GM12801 (cell line): ENCODE measurements around the gene RAB15.

Experiments
- TF ChIP-seq, protein P1 (sequence below): IDR thresholded peaks from one replicate; pipeline ENCODE4 v1.5.1; 2011; ENCODE audit warnings: control low read depth; ENCODE audit not compliant: insufficient read length; ENCODE audit errors: extremely low read depth

RAB15 gene

DNA sequence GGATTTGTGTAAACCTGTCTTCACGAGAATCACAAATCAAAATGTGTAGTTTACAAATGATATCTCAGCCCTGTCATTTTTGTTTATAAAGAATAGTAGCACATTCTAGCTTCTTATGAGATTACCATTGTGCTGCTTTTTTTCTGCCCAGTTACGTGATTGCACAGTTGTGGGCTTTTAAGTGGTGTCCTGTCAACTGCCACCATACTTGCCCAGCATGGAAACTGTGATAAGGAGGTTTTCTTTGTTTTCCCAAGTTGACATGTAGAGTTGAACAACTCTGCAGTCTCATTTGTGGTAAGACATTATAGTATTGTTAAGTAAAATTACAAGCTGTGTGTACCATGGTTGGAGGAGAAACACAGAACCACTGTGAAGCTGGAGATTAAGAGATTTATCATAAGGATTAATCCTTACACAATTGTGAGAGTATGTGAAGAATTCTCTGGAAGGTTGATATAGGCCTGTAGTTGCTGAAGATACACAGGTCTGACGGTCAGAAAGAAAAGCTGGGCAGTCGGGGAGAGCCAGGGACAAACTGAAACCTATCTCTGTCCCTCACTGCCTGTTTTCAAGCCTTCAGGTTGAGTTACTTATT lies 45.6 kb downstream of the RAB15 start:
- TF ChIP-seq, protein P1, sequence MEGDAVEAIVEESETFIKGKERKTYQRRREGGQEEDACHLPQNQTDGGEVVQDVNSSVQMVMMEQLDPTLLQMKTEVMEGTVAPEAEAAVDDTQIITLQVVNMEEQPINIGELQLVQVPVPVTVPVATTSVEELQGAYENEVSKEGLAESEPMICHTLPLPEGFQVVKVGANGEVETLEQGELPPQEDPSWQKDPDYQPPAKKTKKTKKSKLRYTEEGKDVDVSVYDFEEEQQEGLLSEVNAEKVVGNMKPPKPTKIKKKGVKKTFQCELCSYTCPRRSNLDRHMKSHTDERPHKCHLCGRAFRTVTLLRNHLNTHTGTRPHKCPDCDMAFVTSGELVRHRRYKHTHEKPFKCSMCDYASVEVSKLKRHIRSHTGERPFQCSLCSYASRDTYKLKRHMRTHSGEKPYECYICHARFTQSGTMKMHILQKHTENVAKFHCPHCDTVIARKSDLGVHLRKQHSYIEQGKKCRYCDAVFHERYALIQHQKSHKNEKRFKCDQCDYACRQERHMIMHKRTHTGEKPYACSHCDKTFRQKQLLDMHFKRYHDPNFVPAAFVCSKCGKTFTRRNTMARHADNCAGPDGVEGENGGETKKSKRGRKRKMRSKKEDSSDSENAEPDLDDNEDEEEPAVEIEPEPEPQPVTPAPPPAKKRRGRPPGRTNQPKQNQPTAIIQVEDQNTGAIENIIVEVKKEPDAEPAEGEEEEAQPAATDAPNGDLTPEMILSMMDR, result no peak

GRCh38 chr14:64923015-64923414 lies 49.1 kb downstream of the RAB15 start:
- TF ChIP-seq, protein P1, result no peak

GRCh38 chr14:64920465-64920864 lies 51.7 kb downstream of the RAB15 start:
- TF ChIP-seq, protein P1, result no peak

DNA sequence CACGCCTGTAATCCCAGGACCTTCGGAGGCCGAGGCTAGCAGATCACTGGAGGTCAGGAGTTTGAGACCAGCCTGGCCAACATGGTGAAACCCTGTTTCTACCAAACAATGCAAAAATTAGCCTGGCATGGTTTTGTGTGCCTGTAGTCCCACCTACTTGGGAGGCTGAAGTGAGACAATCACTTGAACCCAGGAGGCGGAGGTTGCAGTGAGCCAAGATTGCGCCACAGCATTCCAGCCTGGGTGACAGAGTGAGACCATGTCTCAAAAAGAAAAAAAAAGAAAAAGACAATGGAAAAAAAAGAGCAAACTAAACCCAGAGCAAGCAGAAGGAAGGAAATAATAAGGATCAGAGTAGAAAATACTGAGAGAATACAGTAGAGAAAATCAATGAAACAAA lies 52.5 kb downstream of the RAB15 start:
- TF ChIP-seq, protein P1, result no peak

GRCh38 chr14:64919215-64919614 lies 52.9 kb downstream of the RAB15 start:
- TF ChIP-seq, protein P1, result no peak

DNA sequence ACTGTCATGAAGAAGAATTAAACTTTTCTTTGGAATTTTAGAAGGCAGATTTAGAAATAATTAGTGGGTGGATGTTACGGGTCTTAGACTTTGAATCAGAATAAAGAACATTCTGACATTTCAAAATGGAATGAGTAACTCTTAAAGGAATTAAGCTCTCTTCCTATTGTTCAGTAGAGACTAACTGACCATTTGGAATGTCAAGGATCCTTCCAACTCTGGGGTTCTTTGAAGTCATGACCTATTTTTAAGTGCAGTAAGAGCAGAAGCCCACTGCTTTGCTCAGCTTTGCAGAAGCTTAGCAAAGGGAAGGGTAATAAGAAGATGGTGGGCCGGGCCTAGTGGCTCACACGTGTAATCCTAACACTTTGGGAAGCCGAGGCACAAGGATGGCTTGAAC lies 53.9 kb downstream of the RAB15 start:
- TF ChIP-seq, protein P1, result no peak

GRCh38 chr14:64915797-64916196 lies 56.3 kb downstream of the RAB15 start:
- TF ChIP-seq, protein P1, result no peak

GRCh38 chr14:64915029-64915424 lies 57.1 kb downstream of the RAB15 start:
- TF ChIP-seq, protein P1, result no peak
